Measurements from ENCODE around the gene HGFAC. TPM values are rescaled to one million over a fixed set of nuclear protein-coding genes. Genes with fewer than 3 reads are reported as not detected.

Gene HGFAC
- total RNA-seq, 1 experiment from 2014 or later: 0.37 TPM

DNA sequence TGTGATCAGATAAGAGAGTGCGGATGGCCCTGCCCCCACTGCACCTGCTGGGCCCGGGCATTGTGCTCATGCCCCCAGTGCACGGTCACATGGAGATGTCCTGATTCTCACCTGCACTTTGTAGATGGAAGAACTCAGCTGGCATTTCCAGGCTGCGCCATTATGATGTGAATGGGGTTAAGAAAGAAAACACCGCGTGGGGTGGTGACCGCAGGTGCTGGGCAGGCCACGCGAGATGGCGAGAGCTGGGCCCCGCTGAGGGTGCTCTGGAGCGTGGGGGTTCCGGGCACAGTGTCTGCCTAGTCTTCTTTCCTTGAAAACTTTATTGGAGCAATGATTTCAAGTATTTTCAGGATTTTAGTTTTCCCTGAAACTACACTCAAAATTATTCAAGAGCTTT is 17.8 kb upstream of the HGFAC start:
- H3K23ac ChIP-seq (ENCODE audit: insufficient read length, low read depth, low read length): no peak overlapping the region
- no peak overlapping the region for H3K4ac ChIP-seq (ENCODE audit: low read depth, low read length)
- H4K5ac ChIP-seq (ENCODE audit: insufficient read length, low read depth, low read length): no peak overlapping the region
- H3K27ac ChIP-seq (ENCODE audit: insufficient read length, low read depth, low read length): no peak overlapping the region
- no peak overlapping the region for H2BK15ac ChIP-seq (ENCODE audit: low read depth, low read length)
- no peak overlapping the region for H2BK120ac ChIP-seq (ENCODE audit: low read depth, low read length, poor library complexity, severe bottlenecking)
- H3K9me3 Mint-ChIP-seq: no peaks in the 10 kb centered on the region
- H3K79me2 ChIP-seq (ENCODE audit: insufficient read depth, low read length): no peaks in the 10 kb centered on the region
- no peaks in the 10 kb centered on the region for H3K27me3 ChIP-seq (ENCODE audit: insufficient read depth, low read length)
- no peaks in the 10 kb centered on the region for H3K23me2 ChIP-seq (ENCODE audit: insufficient read length, low read depth, low read length, poor library complexity, severe bottlenecking)
- H2AK5ac ChIP-seq (ENCODE audit: insufficient read length, low read length): no peak overlapping the region
- H3K4me1 ChIP-seq (ENCODE audit: insufficient read depth, low read length): no peaks in the 10 kb centered on the region
- H3K79me1 ChIP-seq (ENCODE audit: insufficient read depth, low read depth, low read length, poor library complexity, severe bottlenecking): no peaks in the 10 kb centered on the region
- no peak overlapping the region for H3K56ac ChIP-seq (ENCODE audit: insufficient read length, low read depth, low read length)
- H4K91ac ChIP-seq (ENCODE audit: insufficient read length, low read depth, low read length): no peak overlapping the region
- H3K4me2 ChIP-seq (ENCODE audit: insufficient read depth, insufficient read length, low read length): no peak overlapping the region
- H3K4me3 Mint-ChIP-seq: no peak overlapping the region
- no peak overlapping the region for H2BK20ac ChIP-seq (ENCODE audit: low read depth, low read length, poor library complexity, severe bottlenecking)
- H3K9me3 ChIP-seq (ENCODE audit: control insufficient read depth, low read depth, low read length): no peaks in the 10 kb centered on the region
- no peak overlapping the region for H3K27ac Mint-ChIP-seq
- H2BK5ac ChIP-seq (ENCODE audit: insufficient read length, low read length): no peak overlapping the region
- WGBS (ENCODE audit: extremely low coverage, insufficient read length, low lambda C conversion rate): no CpG with 5 or more reads among the region's 13 CpGs
- H3K36me3 Mint-ChIP-seq (ENCODE audit: insufficient read depth in 1 of 3, low read depth in 3 of 3): peaks cover 0 to 5% (median 3%) of the 10 kb centered on the region in 3 experiments; a peak in 4 of 7 replicates
- H3K4me1 Mint-ChIP-seq: peaks cover 4 to 11% of the 10 kb centered on the region in 2 experiments; a peak in 3 of 4 replicates
- no peak overlapping the region for H2AFZ ChIP-seq (ENCODE audit: low read length)
- H3K18ac ChIP-seq (ENCODE audit: insufficient read length, low read depth, low read length): no peak overlapping the region
- DNase-seq: no peak
- TF ChIP-seq, protein P1, sequence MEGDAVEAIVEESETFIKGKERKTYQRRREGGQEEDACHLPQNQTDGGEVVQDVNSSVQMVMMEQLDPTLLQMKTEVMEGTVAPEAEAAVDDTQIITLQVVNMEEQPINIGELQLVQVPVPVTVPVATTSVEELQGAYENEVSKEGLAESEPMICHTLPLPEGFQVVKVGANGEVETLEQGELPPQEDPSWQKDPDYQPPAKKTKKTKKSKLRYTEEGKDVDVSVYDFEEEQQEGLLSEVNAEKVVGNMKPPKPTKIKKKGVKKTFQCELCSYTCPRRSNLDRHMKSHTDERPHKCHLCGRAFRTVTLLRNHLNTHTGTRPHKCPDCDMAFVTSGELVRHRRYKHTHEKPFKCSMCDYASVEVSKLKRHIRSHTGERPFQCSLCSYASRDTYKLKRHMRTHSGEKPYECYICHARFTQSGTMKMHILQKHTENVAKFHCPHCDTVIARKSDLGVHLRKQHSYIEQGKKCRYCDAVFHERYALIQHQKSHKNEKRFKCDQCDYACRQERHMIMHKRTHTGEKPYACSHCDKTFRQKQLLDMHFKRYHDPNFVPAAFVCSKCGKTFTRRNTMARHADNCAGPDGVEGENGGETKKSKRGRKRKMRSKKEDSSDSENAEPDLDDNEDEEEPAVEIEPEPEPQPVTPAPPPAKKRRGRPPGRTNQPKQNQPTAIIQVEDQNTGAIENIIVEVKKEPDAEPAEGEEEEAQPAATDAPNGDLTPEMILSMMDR (conservative IDR thresholded peaks at IDR 0.05): no peak
- no peak overlapping the region for H4K8ac ChIP-seq (replicated peaks; ENCODE audit: insufficient read length, low read depth, low read length)
- H2BK12ac ChIP-seq (ENCODE audit: insufficient read length, low read depth, low read length): no peak overlapping the region
- H3K27me3 Mint-ChIP-seq (ENCODE audit: low read depth): no peaks in the 10 kb centered on the region
- H4K20me1 ChIP-seq (ENCODE audit: control insufficient read depth, insufficient read depth, insufficient read length): no peaks in the 10 kb centered on the region
- H3T11ph ChIP-seq (ENCODE audit: low read length): no peak overlapping the region
- H3K14ac ChIP-seq (ENCODE audit: insufficient read depth, low read length): no peak overlapping the region
- H3K9ac ChIP-seq (ENCODE audit: extremely low read depth, insufficient read length, low read length): no peak overlapping the region

All from H9 (cell line).